Measurements from ENCODE around the gene PLP1.

DNA sequence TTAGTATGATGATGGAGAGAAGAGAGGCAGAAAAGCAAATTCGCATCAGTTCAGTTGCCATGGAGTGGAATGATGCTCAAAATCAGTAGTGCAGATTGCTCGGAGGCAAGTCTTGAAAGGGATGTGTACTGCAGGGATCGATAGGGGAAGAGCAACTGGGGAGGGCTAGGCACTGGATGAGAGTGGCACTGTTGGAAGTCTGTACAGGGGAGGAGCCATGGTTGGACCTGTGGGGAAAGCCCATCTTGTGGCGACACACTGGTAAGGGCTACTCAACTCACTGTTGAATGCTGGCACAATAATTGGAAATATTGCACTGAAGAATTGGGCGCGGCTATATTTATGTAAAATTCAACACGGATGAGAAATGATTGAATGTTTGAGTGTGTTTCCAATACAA is 54.2 kb downstream of the PLP1 start:
- TF ChIP-seq GATA2 (IDR thresholded peaks at IDR 0.05; ENCODE audit: low read depth, low read length) (no peak), GATA3 (IDR thresholded peaks at IDR 0.05; ENCODE audit: low read depth, low read length) (no peak)
